Sigmoid colon (tissue), 4 donors: Measurements from ENCODE around the gene TIMM50.

Experiments used
- EP300 ChIP-seq, 4 donors: sonication (generic); formaldehyde crosslinking; IDR thresholded peaks; one replicate each; pipeline ENCODE4 v1.6.1; 2017; ENCODE audit warnings: antibody characterized with exemption in 4 of 4
- POLR2AphosphoS5 ChIP-seq, 4 donors: sonication (generic); formaldehyde crosslinking; IDR thresholded peaks; one replicate each; pipeline ENCODE4 v1.6.1; 2017; ENCODE audit warnings: antibody characterized with exemption in 4 of 4
- TF ChIP-seq, protein P1 (sequence below), 4 experiments: fragments of 450-650 bp in 3 of 4; fragments of 200-600 bp in 1 of 4; IDR thresholded peaks; one replicate each; pipeline ENCODE4 v1.5.1; 2016 to 2019; ENCODE audit warnings: antibody characterized with exemption in 4 of 4, mild to moderate bottlenecking in 3 of 4, moderate library complexity in 2 of 4

DNA sequence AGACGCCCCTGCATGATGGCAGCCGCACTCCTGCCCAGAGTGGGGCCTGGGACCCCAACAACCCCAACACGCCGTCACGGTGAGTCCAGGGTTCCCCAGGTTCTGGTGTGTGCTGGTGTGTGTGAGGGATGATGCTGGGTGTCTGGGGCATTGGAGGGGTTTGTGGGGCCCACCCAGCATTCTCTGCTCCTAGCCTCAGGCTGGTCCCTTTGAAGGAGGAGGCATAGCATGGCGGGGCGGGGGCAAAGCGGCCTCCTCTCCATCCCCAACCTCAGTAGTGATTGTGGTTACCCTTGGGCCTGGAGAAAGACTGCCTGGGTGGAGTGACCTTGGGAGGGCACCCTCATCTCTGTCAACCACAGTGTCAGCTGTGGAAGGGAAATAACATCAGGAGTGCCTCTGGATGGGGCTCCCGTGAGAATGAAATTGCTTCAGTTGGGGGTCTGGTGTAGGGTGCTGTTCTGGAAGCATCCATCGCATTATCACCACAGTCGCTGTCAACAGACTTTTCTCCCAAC lies 7.1 kb upstream of the TIMM50 start:
- no peak for TF ChIP-seq EP300 (IDR thresholded peaks at IDR 0.05)
- no peak for TF ChIP-seq POLR2AphosphoS5 (IDR thresholded peaks at IDR 0.05)
- TF ChIP-seq, protein P1, sequence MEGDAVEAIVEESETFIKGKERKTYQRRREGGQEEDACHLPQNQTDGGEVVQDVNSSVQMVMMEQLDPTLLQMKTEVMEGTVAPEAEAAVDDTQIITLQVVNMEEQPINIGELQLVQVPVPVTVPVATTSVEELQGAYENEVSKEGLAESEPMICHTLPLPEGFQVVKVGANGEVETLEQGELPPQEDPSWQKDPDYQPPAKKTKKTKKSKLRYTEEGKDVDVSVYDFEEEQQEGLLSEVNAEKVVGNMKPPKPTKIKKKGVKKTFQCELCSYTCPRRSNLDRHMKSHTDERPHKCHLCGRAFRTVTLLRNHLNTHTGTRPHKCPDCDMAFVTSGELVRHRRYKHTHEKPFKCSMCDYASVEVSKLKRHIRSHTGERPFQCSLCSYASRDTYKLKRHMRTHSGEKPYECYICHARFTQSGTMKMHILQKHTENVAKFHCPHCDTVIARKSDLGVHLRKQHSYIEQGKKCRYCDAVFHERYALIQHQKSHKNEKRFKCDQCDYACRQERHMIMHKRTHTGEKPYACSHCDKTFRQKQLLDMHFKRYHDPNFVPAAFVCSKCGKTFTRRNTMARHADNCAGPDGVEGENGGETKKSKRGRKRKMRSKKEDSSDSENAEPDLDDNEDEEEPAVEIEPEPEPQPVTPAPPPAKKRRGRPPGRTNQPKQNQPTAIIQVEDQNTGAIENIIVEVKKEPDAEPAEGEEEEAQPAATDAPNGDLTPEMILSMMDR (IDR thresholded peaks at IDR 0.05) = no peak
